Hindlimb muscle (tissue), 1 donor: ENCODE results near the gene SPDL1. TPM values are rescaled to one million over a fixed set of nuclear protein-coding genes. Genes with fewer than 3 reads are reported as not detected.
"Not testable (repeated sequence)": the region's sequence is repeated elsewhere in the genome, so short reads cannot be mapped to it uniquely, and the experiment has no call there.

Experiments
- DNase-seq: peaks from one replicate; pipeline ENCODE4 v3.0.0-alpha.2; 2013
- polyA plus RNA-seq: library from polyadenylated mRNA; unstranded; fragments of 120-200 nt; gene quantifications from one replicate; pipeline ENCODE4 v1.2.1, GENCODE V29; 2013; ENCODE audit not compliant: insufficient read length

The SPDL1 gene
- polyA plus RNA-seq, 1 donor, result 16.1 TPM

GRCh38 chr5:169574134-169574646, 9.4 kb upstream of the SPDL1 start:
- DNase-seq, result no peak

- DNase-seq, result no peak
Observed at GRCh38 chr5:169576181-169576598, 7.4 kb upstream of the SPDL1 start.

DNA sequence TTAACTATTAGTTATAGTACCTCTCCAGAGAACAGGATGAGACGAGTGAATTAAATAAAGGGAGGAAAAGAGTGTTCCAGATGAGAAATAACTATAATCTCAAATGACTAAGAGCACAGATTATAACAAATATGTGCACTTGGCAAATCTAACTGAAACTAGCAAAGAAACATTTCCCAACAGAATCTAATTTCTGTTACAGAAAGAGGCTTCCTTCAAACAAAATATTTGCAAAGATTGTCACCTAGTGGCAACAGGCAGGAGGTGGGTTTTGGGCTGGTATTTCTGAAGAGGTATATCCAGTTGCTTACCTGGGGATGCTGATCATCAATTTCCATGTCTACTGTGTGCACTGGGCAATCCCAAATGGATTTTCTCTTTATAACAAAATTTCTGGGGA, 5.6 kb upstream of the SPDL1 start:
- no peak for DNase-seq

DNA sequence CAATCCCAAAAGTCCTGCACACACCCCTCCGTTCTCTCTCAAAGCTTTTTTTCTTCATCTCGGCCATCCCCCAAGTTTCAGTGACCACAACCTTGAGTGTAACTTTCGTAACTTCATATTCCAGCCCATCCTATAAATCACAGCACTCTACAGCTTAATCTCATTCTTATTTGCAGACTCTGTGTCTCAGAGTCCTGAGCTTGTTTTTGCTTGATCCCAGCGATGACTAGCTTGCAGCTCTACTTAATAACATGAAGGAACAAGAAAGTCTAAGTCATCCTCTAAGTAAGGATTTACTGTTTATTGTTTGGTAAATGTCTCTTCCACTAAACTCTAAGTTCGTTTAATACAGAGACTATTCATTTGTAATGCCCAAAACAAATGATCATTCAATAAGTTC, 2.6 kb upstream of the SPDL1 start:
- DNase-seq, result no peak

- peak; percentile 48 for DNase-seq
Observed at GRCh38 chr5:169581580-169582227, 1.9 kb upstream of the SPDL1 start.

DNA sequence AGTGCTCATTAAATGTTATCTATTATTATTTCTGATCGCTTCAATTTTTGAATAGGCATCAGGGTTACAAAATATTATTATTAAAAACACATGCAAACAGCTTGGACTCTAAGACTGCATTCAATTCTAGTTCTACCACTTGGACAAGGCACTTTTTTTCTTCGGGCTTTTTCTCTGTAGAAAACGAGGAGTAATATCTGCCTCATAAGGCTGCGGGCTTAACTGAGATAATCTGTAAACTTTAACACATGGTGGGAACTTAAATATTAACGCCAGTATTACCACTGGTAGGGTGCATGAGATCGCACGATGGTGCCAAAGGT, 511 bp upstream of the SPDL1 start:
- DNase-seq, result no peak

DNA sequence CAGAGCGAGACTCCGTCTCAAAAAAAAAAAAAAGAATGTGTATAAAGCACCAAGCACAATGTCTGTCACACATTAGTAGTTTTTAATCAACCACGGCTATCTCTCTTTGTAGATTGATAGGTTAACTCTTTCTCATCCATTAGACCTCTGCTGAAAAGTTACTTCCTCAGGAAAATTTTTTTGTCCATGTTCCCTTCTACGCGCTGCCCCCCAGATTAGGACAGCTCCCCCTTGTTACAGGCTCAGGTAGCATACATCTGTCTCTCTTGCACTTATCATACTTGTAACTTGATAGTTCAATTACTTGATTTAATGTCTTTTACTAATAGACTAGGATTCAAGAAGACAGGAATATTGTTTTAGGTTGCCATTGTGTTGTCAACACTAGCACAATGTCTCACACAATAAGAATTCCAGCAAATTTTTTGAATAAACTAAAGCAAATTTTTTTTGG, 1.5 kb downstream of the SPDL1 start:
- no peak for DNase-seq

GRCh38 chr5:169590602-169591001, 7.0 kb downstream of the SPDL1 start:
- DNase-seq, result no peak

DNA sequence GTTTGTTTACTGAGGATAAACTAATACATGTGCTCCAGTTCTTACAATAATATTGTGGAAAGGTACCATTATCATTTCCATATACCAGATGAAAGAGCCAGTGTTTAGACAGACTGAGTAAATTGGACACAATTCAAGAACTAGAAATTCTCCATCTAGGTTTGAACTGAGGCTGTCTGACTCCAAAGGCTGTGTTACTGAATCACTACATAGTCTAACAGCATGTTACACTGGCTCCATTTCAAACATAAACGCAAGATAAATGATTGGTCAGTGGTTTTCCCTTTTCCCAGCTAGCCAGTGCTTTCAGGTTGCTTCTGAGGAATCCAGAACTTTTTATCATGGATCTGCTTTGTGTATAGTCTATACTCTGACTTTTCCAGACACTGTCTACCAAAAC, 8.1 kb downstream of the SPDL1 start:
- no peak for DNase-seq

- no peak for DNase-seq
Observed at GRCh38 chr5:169592937-169593650, 9.5 kb downstream of the SPDL1 start.

GRCh38 chr5:169595172-169595820, 11.7 kb downstream of the SPDL1 start:
- DNase-seq, result no peak

- no peak for DNase-seq
Observed at GRCh38 chr5:169599451-169599850, 15.9 kb downstream of the SPDL1 start.

- no peak for DNase-seq
Observed at GRCh38 chr5:169602535-169602934, 19.0 kb downstream of the SPDL1 start.

DNA sequence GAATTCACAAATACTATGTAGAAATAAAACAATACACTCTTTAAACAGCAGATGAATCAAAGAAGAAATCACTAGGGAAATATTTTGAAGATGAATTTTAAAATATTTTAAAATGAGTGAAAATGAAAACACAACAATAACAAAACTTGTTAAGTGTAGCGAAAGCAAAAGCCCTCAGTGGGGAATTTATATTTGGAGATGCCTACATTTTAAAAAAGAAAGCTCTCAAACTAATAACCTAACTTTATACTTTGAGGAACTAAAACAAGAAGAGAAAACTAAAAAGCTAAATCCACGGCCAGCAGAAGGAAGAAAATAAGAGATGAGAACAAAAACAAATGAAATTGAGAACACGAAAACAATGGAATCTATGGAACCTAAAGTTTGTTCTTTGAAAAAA, 22.7 kb downstream of the SPDL1 start:
- DNase-seq, result no peak

DNA sequence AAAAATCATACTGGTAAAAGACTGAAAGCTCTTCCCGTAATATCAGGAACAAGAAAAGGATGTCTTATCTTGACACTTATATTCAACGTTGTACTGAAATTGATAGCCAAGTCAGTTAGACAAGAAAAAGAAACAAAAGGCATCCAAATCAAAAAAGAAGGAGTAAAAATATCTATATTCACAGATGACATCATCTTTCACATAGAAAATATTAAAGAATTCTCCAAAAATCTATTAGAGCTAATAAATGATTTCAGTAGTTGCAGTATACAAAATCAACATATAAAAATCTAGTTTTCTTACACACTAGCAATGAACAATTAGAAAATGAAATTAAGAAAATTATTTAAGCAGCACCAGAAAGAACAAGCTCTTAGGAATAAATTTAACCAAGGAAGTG, 24.3 kb downstream of the SPDL1 start:
- no peak for DNase-seq

DNA sequence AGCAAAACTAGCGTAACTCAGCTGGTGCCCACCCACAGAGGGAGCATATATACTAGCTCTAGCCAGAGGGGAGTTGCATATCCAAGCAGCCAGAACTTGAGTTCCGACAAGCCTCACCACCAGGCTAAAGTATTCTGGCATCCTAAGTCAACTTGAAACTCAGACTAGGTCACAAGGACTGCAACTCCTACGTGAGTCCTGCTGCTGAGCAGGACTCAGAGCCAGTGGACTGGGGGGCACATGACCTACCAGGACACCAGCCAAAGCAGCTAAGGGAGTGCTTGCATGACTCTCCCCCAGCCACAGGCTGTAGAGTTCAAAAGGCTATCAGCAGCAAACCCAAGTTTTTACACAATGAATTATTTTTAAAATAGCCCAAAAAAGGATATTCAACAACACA, 26.1 kb downstream of the SPDL1 start:
- no peak for DNase-seq

DNA sequence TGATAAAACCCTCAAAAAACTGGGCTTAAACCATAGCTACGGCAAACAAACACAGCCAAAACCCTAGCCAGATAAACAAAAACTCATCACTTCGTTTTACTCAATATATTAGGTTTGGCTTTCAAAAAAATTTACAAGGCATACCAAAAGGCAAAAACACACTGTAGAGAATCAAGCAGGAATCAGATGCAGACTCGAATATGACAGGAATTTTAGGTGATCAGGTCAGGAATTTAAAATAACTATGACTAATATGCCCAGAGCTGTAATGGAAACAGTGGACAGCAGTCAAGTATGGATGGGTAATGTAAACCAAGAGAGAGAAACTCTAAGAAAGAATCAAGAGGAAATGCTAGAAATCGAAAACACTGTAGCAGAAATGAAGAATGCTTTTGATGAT, 27.0 kb downstream of the SPDL1 start:
- DNase-seq, result no peak

DNA sequence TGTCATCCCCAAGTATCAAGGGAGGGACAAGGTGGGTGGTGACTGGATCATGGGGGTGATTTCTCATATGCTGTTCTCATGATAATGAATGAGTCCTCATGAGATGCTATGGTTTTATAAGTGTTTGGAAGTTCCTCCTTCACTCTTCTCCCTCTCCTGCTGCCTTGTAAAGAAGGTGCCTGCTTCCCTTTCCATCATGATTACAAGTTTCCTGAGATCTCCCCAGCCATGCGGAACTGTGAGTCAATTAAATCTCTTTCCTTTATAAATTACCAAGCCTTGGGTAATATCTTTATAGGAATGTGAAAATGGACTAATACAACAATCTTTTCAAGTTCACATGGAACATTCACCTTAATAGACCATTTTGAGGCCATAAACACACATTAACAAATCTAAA, 32.0 kb downstream of the SPDL1 start:
- DNase-seq, result no peak

GRCh38 chr5:169624307-169624706, 40.7 kb downstream of the SPDL1 start:
- not testable (repeated sequence) for DNase-seq

DNA sequence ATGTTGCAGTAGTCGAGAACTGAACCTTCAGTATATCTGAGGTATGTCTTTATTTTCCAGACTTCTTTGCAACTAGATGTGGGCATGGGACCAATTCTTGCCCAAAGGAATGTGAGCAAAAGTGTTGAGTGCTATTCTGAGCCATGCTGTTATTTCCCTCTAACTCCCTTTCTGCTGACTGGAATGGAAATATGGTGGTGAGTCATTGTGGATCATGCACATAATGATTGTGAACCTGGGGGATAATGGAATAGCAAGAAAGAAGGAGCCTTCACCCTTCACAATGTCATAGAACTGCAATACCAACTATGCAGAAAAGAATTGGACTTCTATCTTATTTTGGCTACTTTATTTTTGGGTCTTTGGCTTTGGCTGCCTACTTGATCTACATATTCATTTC, 43.2 kb downstream of the SPDL1 start:
- DNase-seq, result no peak

DNA sequence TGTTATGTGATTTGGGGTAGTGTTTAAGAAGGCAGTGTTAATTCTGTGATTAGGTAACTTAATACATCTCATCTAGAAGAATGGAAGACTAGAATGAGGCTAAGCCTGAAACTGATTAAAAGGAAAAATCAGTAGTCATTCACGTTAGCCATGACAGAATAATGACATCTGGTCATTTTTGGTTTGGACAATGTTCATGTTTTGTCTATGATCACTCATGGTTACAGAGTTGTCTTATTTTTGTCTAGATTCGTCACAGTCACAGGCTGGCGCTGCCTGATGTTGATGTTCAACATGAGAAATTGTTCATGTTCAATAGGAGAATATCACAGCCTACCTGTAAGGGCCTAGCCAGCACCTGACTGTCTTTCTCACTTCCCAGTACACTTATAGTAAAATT, 44.0 kb downstream of the SPDL1 start:
- DNase-seq, result no peak

DNA sequence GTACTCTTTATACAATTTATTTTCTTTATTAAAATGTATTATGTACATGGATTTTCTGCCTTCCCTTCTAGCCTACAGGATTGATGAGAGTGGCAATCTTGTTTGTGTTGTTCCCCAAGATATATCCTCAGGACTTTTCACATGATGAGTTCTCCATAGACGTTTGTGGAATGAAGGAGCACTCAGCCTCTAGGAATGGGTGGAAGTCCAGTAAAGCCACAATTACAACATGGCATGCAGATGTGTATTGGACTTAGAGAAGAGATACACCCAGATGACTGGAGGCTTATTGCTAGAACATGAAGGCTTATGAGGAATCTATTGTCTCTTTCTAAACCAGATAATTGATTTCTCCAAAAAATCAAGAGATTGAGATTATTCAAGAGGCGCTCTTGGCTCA, 45.3 kb downstream of the SPDL1 start:
- DNase-seq, result no peak

DNA sequence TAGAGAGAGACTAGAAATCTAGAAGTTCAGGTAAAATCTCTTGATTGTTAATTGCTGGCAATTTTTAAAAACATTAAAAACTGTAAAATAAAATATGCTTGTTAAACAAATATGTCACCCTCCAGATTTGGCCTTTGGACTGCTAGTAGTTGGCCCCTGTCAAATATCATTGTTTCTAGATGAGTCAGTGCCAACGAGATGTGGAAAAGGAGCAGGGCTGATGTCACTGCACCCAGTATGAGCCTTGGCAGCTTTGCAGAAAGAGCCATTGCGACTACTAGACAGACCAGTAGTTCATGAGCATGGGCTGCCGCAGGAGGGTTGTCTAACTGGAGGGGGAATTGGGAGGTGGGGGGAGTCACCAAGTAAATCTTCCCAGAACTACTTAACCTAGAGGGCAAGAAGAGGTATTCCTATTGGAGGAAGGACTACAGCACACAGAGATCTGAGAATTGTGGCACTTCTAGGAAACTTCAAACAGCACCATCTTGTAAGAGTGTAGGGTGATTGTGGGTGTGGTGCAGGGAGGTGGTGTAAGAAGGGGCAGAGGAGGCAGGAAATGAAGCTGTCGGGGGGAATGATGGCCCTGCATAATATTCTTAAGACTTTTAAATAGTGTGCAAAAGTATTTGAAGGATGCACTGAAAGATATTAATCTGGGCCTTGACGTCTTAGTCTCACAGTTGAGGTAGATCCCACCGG, 46.4 kb downstream of the SPDL1 start:
- DNase-seq, result no peak
